ENCODE measurements around the gene HIF1A. TPM values are rescaled to one million over a fixed set of nuclear protein-coding genes. Genes with fewer than 3 reads are reported as not detected.
"Not testable (repeated sequence)": the region's sequence is repeated elsewhere in the genome, so short reads cannot be mapped to it uniquely, and the experiment has no call there.

Gene HIF1A
- total and polyA plus RNA-seq, 12 donors: 15.4 to 97.3 (median 59.4) TPM

GRCh38 chr14:61754627-61755381 is 59.5 kb downstream of the HIF1A start:
- peaks cover 0 to 30% (median 15%) of the 10 kb centered on the region in 9 donors for H3K4me1 ChIP-seq
- H3K27me3 ChIP-seq: no peaks in the 10 kb centered on the region
- no peak for TF ChIP-seq CTCF (IDR thresholded peaks at IDR 0.05)
- H3K27ac ChIP-seq: peak overlapping the region in 1 of 10 donors; percentile 4
- no peak overlapping the region for H3K4me3 ChIP-seq
- 75 to 86% methylated on average over 5 of the region's 5 CpGs for WGBS, 2 donors
- H3K9me3 ChIP-seq: no peaks in the 10 kb centered on the region
- no peak for DNase-seq
- intact Hi-C loops (cut with DNase I): loop anchor here in 2 of 10 donors (5.0 kb wide), 2 partner anchors 58 to 278 kb away; partner anchors contain the start of gene HIF1A (in 1 of the 2)
- no peak for ATAC-seq
- H3K36me3 ChIP-seq: no peaks in the 10 kb centered on the region

GRCh38 chr14:61755382-61755742 is 60.0 kb downstream of the HIF1A start:
- not testable (repeated sequence) for H3K27ac ChIP-seq, H3K9me3 ChIP-seq, H3K36me3 ChIP-seq

GRCh38 chr14:61756135-61756534 is 60.8 kb downstream of the HIF1A start:
- Histone ChIP-seq H3K36me3 (no peaks in the 10 kb centered on the region), H3K27ac (no peak overlapping the region), H3K27me3 (no peaks in the 10 kb centered on the region), H3K9me3 (no peaks in the 10 kb centered on the region), H3K4me1 (peaks cover 0 to 19% (median 8%) of the 10 kb centered on the region in 9 donors), H3K4me3 (no peak overlapping the region)
- no peak for TF ChIP-seq CTCF (IDR thresholded peaks at IDR 0.05)
- no peak for ATAC-seq
- intact Hi-C loops (cut with DNase I): no loop called here
- WGBS, 2 donors: 67 to 78% methylated on average over 2 of the region's 2 CpGs
- no peak for DNase-seq

More at GRCh38 chr14:61755382-61755742, 60.0 kb downstream of the HIF1A start:
- peaks cover 0 to 25% (median 9%) of the 10 kb centered on the region in 9 donors for H3K4me1 ChIP-seq
- intact Hi-C loops (cut with DNase I); H3K4me3 ChIP-seq; H3K27me3 ChIP-seq; ATAC-seq; DNase-seq: not testable (repeated sequence)

- ATAC-seq (no peak), DNase-seq (no peak)
- no peak overlapping the region for H3K27ac ChIP-seq
- H3K9me3 ChIP-seq: no peaks in the 10 kb centered on the region
- no peak overlapping the region for H3K4me3 ChIP-seq
- WGBS, 2 donors: 95 to 96% methylated on average over 7 of the region's 7 CpGs
- no peaks in the 10 kb centered on the region for H3K27me3 ChIP-seq
- peaks cover 0 to 30% (median 18%) of the 10 kb centered on the region in 9 donors for H3K4me1 ChIP-seq
- H3K36me3 ChIP-seq: no peaks in the 10 kb centered on the region
- intact Hi-C loops (cut with DNase I): loop anchor here in 3 of 10 donors (5.0 to 10.0 kb wide), 2 partner anchors 63 to 295 kb away; partner anchors contain the start of gene HIF1A (in 1 of the 3)
- TF ChIP-seq CTCF (IDR thresholded peaks at IDR 0.05): no peak
Measured at GRCh38 chr14:61759878-61760277, 64.6 kb downstream of the HIF1A start.

GRCh38 chr14:61761557-61761956 is 66.2 kb downstream of the HIF1A start:
- peaks cover 0 to 7% (median 0%) of the 10 kb centered on the region in 9 donors for H3K36me3 ChIP-seq
- peak in 5 of 8 donors; percentile 3 to 11 (median 8) for ATAC-seq
- H3K4me1 ChIP-seq: peaks cover 0 to 44% (median 26%) of the 10 kb centered on the region in 9 donors
- peak overlapping the region; percentile 44 to 98 (median 90) for H3K27ac ChIP-seq
- no peak for DNase-seq
- H3K27me3 ChIP-seq: no peaks in the 10 kb centered on the region
- intact Hi-C loops (cut with DNase I): loop anchor here in 3 of 10 donors (5.0 to 10.0 kb wide), 2 partner anchors 64 to 297 kb away; partner anchors contain the start of gene HIF1A (in 1 of the 3)
- no peak for TF ChIP-seq CTCF (IDR thresholded peaks at IDR 0.05)
- WGBS, 2 donors: 49 to 57% methylated on average over 5 of the region's 5 CpGs
- H3K4me3 ChIP-seq: peak overlapping the region in 9 of 10 donors; percentile 72 to 95 (median 85)
- H3K9me3 ChIP-seq: no peaks in the 10 kb centered on the region

All from heart right ventricle (tissue), 16 donors.